Measurements from ENCODE around the gene ADISSP. TPM values are rescaled to one million over a fixed set of nuclear protein-coding genes. Genes with fewer than 3 reads are reported as not detected.
"Not testable (repeated sequence)": the region's sequence is repeated elsewhere in the genome, so short reads cannot be mapped to it uniquely, and the experiment has no call there.

Gene ADISSP
- total RNA-seq, 1 donor from 2014 or later = 23.5 TPM

- no peak for DNase-seq (ENCODE audit: low spot score)
- peaks cover 5% of the 10 kb centered on the region for H3K36me3 Mint-ChIP-seq (ENCODE audit: low read depth)
- no peaks in the 10 kb centered on the region for H3K9me3 Mint-ChIP-seq (ENCODE audit: low read depth)
- H3K27ac Mint-ChIP-seq (ENCODE audit: unreplicated experiment) = no peak overlapping the region
- peaks cover 42% of the 10 kb centered on the region for H3K4me1 Mint-ChIP-seq (ENCODE audit: low read depth)
- peak overlapping the region; percentile 90 for H3K4me3 Mint-ChIP-seq (ENCODE audit: unreplicated experiment)
- TF ChIP-seq CTCF (IDR thresholded peaks at IDR 0.05) = no peak
- no peaks in the 10 kb centered on the region for H3K27me3 Mint-ChIP-seq (ENCODE audit: low read depth)
Observed at GRCh38 chr20:3794701-3795420, 27.3 kb upstream of the ADISSP start.

- not testable (repeated sequence) for H3K4me3 Mint-ChIP-seq (ENCODE audit: unreplicated experiment); H3K27me3 Mint-ChIP-seq (ENCODE audit: low read depth); H3K36me3 Mint-ChIP-seq (ENCODE audit: low read depth); H3K27ac Mint-ChIP-seq (ENCODE audit: unreplicated experiment); DNase-seq (ENCODE audit: low spot score); H3K9me3 Mint-ChIP-seq (ENCODE audit: low read depth)
- peaks cover 35% of the 10 kb centered on the region for H3K4me1 Mint-ChIP-seq (ENCODE audit: low read depth)
Observed at GRCh38 chr20:3794168-3794567, 26.6 kb upstream of the ADISSP start.

GRCh38 chr20:3789201-3789600 lies 21.6 kb upstream of the ADISSP start:
- peaks cover 21% of the 10 kb centered on the region for H3K4me1 Mint-ChIP-seq (ENCODE audit: low read depth)
- not testable (repeated sequence) for H3K9me3 Mint-ChIP-seq (ENCODE audit: low read depth); H3K4me3 Mint-ChIP-seq (ENCODE audit: unreplicated experiment); DNase-seq (ENCODE audit: low spot score); H3K36me3 Mint-ChIP-seq (ENCODE audit: low read depth); H3K27ac Mint-ChIP-seq (ENCODE audit: unreplicated experiment); H3K27me3 Mint-ChIP-seq (ENCODE audit: low read depth)

- Mint-ChIP-seq H3K36me3 (ENCODE audit: low read depth) (no peaks in the 10 kb centered on the region), H3K9me3 (ENCODE audit: low read depth) (no peaks in the 10 kb centered on the region), H3K27me3 (ENCODE audit: low read depth) (no peaks in the 10 kb centered on the region), H3K27ac (ENCODE audit: unreplicated experiment) (no peak overlapping the region), H3K4me3 (ENCODE audit: unreplicated experiment) (no peak overlapping the region), H3K4me1 (ENCODE audit: low read depth) (peaks cover 24% of the 10 kb centered on the region)
- no peak for TF ChIP-seq CTCF (IDR thresholded peaks at IDR 0.05)
- DNase-seq (ENCODE audit: low spot score) = no peak
Observed at GRCh38 chr20:3788685-3789155, 21.2 kb upstream of the ADISSP start.

- no peak for TF ChIP-seq CTCF (IDR thresholded peaks at IDR 0.05)
- no peaks in the 10 kb centered on the region for H3K36me3 Mint-ChIP-seq (ENCODE audit: low read depth)
- no peaks in the 10 kb centered on the region for H3K27me3 Mint-ChIP-seq (ENCODE audit: low read depth)
- peak overlapping the region; percentile 36 for H3K4me3 Mint-ChIP-seq (ENCODE audit: unreplicated experiment)
- H3K9me3 Mint-ChIP-seq (ENCODE audit: low read depth) = no peaks in the 10 kb centered on the region
- no peak for DNase-seq (ENCODE audit: low spot score)
- H3K27ac Mint-ChIP-seq (ENCODE audit: unreplicated experiment) = peak overlapping the region; percentile 76
- H3K4me1 Mint-ChIP-seq (ENCODE audit: low read depth) = peaks cover 34% of the 10 kb centered on the region
Observed at GRCh38 chr20:3787324-3788014, 19.9 kb upstream of the ADISSP start.

GRCh38 chr20:3786665-3787323 lies 19.2 kb upstream of the ADISSP start, which contains the start of gene CENPB:
CENPB (minus strand) TSS chr20:3786740; CDS start chr20:3786483, 257 bp downstream.
- Mint-ChIP-seq H3K9me3 (ENCODE audit: low read depth) (no peaks in the 10 kb centered on the region), H3K36me3 (ENCODE audit: low read depth) (no peaks in the 10 kb centered on the region), H3K27me3 (ENCODE audit: low read depth) (no peaks in the 10 kb centered on the region), H3K27ac (ENCODE audit: unreplicated experiment) (peak within 1 kb of the TSS; percentile 86), H3K4me3 (ENCODE audit: unreplicated experiment) (peak within 1 kb of the TSS; percentile 83), H3K4me1 (ENCODE audit: low read depth) (peaks cover 35% of the 10 kb centered on the region)
- peak; percentile 91 for TF ChIP-seq CTCF (IDR thresholded peaks at IDR 0.05)
- DNase-seq (ENCODE audit: low spot score) = no peak
